ENCODE data around the gene MTG2. TPM values are rescaled to one million over a fixed set of nuclear protein-coding genes. Genes with fewer than 3 reads are reported as not detected.

Gene MTG2
- total and polyA plus RNA-seq, 2 of the 13 experiments (the other 11 are each of a cell fraction or from before 2014, with no cell fraction given) = 20.4 to 37.8 TPM

DNA sequence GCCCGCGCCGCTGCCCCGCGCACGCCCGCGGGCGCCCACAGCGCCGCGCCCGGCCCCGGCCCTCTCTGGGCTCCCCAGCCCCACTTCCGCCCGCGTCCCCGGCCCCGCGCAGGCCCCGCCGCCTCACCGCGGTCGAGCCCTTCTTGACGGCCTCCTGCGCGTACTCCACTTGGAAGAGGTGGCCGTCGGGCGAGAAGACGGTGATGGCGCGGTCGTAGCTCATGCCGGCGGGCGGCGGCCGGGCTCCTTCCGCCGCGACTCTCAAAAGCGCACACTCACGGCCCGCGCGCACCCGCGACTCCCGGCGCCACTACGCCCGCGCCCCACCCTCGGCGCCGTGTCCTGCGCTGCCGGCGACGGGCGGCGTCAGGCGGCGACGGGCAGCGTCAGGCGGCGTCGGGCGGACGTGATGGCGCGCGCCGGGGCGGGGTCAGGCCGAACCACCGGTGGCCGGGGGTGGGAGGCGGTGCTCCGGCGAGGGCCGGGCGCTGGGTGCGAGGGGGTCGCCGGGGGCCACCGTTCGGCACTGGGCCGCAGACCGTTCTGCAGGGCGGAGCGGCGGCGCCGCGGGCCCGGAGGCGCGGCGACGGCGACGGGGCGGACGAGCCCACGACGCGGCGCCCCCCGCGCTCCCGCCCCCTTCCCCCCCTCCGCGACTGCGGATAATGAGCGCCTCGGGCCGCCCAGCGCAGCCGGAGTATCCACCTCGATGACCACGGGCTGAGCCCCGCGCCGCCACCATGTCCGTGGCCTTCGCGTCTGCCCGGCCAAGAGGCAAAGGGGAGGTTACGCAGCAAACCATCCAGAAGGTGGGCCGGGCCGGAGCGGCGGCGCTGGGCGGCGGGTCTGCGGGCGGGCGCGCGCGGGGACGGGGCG lies 39.5 kb upstream of the MTG2 start, which contains the start of the genes PSMA7 and SS18L1 (continued):
- TF ChIP-seq, protein P1, sequence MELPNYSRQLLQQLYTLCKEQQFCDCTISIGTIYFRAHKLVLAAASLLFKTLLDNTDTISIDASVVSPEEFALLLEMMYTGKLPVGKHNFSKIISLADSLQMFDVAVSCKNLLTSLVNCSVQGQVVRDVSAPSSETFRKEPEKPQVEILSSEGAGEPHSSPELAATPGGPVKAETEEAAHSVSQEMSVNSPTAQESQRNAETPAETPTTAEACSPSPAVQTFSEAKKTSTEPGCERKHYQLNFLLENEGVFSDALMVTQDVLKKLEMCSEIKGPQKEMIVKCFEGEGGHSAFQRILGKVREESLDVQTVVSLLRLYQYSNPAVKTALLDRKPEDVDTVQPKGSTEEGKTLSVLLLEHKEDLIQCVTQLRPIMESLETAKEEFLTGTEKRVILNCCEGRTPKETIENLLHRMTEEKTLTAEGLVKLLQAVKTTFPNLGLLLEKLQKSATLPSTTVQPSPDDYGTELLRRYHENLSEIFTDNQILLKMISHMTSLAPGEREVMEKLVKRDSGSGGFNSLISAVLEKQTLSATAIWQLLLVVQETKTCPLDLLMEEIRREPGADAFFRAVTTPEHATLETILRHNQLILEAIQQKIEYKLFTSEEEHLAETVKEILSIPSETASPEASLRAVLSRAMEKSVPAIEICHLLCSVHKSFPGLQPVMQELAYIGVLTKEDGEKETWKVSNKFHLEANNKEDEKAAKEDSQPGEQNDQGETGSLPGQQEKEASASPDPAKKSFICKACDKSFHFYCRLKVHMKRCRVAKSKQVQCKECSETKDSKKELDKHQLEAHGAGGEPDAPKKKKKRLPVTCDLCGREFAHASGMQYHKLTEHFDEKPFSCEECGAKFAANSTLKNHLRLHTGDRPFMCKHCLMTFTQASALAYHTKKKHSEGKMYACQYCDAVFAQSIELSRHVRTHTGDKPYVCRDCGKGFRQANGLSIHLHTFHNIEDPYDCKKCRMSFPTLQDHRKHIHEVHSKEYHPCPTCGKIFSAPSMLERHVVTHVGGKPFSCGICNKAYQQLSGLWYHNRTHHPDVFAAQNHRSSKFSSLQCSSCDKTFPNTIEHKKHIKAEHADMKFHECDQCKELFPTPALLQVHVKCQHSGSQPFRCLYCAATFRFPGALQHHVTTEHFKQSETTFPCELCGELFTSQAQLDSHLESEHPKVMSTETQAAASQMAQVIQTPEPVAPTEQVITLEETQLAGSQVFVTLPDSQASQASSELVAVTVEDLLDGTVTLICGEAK (IDR thresholded peaks at IDR 0.05) = no peak
- TF ChIP-seq, protein P1 (CRISPR knock-in tag; IDR thresholded peaks at IDR 0.05) = peak; percentile 54; the same call in 1 of the 2 replicates
- TF ChIP-seq, protein P2, sequence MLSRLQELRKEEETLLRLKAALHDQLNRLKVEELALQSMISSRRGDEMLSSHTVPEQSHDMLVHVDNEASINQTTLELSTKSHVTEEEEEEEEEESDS (CRISPR knock-in tag; IDR thresholded peaks at IDR 0.05; ENCODE audit: borderline replicate concordance) = no peak
- TF ChIP-seq ATF7-NPFF (CRISPR knock-in tag; IDR thresholded peaks at IDR 0.05; ENCODE audit: low read depth) (peak; percentile 80), NR2F6 (IDR thresholded peaks at IDR 0.05) (no peak), NR2F6 (CRISPR knock-in tag; IDR thresholded peaks at IDR 0.05) (peak; percentile 57; the same call in 1 of the 2 replicates), ZNF660 (CRISPR knock-in tag; IDR thresholded peaks at IDR 0.05; ENCODE audit: borderline replicate concordance, low read depth) (no peak), RFX1 (IDR thresholded peaks at IDR 0.05) (no peak), ZBTB7A (CRISPR knock-in tag; IDR thresholded peaks at IDR 0.05) (no peak), NAIF1 (CRISPR knock-in tag; IDR thresholded peaks at IDR 0.05; ENCODE audit: borderline replicate concordance) (no peak), CEBPG (CRISPR knock-in tag; IDR thresholded peaks at IDR 0.05) (no peak), NCOR1 (IDR thresholded peaks at IDR 0.05; ENCODE audit: borderline replicate concordance, low read length) (no peak), ZFY (CRISPR knock-in tag; IDR thresholded peaks at IDR 0.05) (peak; percentile 96), HNRNPUL1 (IDR thresholded peaks at IDR 0.05; ENCODE audit: low read depth, low read length) (no peak), ISL2 (CRISPR knock-in tag; IDR thresholded peaks at IDR 0.05) (peak; percentile 36; the same call in 1 of the 2 replicates)
- TF ChIP-seq, protein P3, sequence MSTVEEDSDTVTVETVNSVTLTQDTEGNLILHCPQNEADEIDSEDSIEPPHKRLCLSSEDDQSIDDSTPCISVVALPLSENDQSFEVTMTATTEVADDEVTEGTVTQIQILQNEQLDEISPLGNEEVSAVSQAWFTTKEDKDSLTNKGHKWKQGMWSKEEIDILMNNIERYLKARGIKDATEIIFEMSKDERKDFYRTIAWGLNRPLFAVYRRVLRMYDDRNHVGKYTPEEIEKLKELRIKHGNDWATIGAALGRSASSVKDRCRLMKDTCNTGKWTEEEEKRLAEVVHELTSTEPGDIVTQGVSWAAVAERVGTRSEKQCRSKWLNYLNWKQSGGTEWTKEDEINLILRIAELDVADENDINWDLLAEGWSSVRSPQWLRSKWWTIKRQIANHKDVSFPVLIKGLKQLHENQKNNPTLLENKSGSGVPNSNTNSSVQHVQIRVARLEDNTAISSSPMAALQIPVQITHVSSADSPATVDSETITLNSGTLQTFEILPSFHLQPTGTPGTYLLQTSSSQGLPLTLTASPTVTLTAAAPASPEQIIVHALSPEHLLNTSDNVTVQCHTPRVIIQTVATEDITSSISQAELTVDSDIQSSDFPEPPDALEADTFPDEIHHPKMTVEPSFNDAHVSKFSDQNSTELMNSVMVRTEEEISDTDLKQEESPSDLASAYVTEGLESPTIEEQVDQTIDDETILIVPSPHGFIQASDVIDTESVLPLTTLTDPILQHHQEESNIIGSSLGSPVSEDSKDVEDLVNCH (CRISPR knock-in tag; IDR thresholded peaks at IDR 0.05) = no peak
- TF ChIP-seq, protein P4, sequence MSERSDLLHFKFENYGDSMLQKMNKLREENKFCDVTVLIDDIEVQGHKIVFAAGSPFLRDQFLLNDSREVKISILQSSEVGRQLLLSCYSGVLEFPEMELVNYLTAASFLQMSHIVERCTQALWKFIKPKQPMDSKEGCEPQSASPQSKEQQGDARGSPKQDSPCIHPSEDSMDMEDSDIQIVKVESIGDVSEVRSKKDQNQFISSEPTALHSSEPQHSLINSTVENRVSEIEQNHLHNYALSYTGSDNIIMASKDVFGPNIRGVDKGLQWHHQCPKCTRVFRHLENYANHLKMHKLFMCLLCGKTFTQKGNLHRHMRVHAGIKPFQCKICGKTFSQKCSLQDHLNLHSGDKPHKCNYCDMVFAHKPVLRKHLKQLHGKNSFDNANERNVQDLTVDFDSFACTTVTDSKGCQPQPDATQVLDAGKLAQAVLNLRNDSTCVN (CRISPR knock-in tag; IDR thresholded peaks at IDR 0.05; ENCODE audit: borderline replicate concordance) = peak; percentile 83; the same call in 1 of the 2 replicates

Measured in HepG2 (cell line).